NB4 (cell line): Measurements from ENCODE around the gene AGBL5.

ENCODE experiments used
- CTCF ChIP-seq: IDR thresholded peaks from one replicate; pipeline ENCODE4 v1.5.1; 2012; ENCODE audit warnings: low read depth, low read length
- POLR2A ChIP-seq: IDR thresholded peaks from 2 replicates; pipeline ENCODE4 v1.6.1; 2011; ENCODE audit warnings: mild to moderate bottlenecking; ENCODE audit not compliant: insufficient read length; ENCODE audit errors: extremely low read depth
- TF ChIP-seq, protein P1 (sequence below): IDR thresholded peaks from 2 replicates; pipeline ENCODE4 v1.6.1; 2011; ENCODE audit warnings: low read depth, low read length

DNA sequence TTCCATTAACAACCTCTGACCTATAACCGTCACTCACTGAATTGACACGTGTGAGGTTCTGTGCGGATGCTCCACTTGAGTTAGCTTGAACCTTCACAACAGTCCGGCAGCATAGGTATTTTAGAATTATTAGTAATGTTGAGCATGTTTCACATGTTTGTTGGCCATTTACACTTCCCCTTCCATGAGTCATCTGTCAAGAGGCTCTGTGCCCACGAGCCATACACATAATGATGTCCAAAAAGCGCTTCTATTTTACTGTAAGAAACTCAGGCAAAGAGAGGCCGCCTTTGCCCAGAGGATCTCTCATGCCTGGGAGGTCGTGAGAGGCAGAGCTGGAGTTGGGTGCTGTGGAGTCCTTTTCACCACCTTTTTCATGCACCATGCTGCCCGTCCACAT, 47.6 kb upstream of the AGBL5 start:
- no peak for TF ChIP-seq CTCF
- no peak for TF ChIP-seq POLR2A
- TF ChIP-seq, protein P1, sequence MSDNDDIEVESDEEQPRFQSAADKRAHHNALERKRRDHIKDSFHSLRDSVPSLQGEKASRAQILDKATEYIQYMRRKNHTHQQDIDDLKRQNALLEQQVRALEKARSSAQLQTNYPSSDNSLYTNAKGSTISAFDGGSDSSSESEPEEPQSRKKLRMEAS: no peak
